ENCODE data around the gene SYNGR1. TPM values are rescaled to one million over a fixed set of nuclear protein-coding genes. Genes with fewer than 3 reads are reported as not detected.

SYNGR1 gene
- total RNA-seq, 1 donor = 6.5 TPM

- no peaks in the 10 kb centered on the region for H3K27me3 ChIP-seq (ENCODE audit: insufficient read depth, low read length)
- H3K4me1 ChIP-seq (ENCODE audit: insufficient read depth, low read length) = peaks cover 46% of the 10 kb centered on the region
- no peaks in the 10 kb centered on the region for H3K9me3 ChIP-seq (ENCODE audit: low read depth, low read length)
- no peak overlapping the region for H3K4me3 ChIP-seq (ENCODE audit: low read length)
These were observed 65.1 kb downstream of the SYNGR1 start for GRCh38 chr22:39414886-39415285.

GRCh38 chr22:39415506-39415905, 65.7 kb downstream of the SYNGR1 start:
- peaks cover 41% of the 10 kb centered on the region for H3K4me1 ChIP-seq (ENCODE audit: insufficient read depth, low read length)
- no peak overlapping the region for H3K4me3 ChIP-seq (ENCODE audit: low read length)
- H3K9me3 ChIP-seq (ENCODE audit: low read depth, low read length) = no peaks in the 10 kb centered on the region
- no peaks in the 10 kb centered on the region for H3K27me3 ChIP-seq (ENCODE audit: insufficient read depth, low read length)

GRCh38 chr22:39416319-39416718, 66.5 kb downstream of the SYNGR1 start:
- H3K27me3 ChIP-seq (ENCODE audit: insufficient read depth, low read length) = no peaks in the 10 kb centered on the region
- H3K4me3 ChIP-seq (ENCODE audit: low read length) = no peak overlapping the region
- no peaks in the 10 kb centered on the region for H3K9me3 ChIP-seq (ENCODE audit: low read depth, low read length)
- H3K4me1 ChIP-seq (ENCODE audit: insufficient read depth, low read length) = peaks cover 34% of the 10 kb centered on the region

- Histone ChIP-seq H3K4me3 (ENCODE audit: low read length) (no peak overlapping the region), H3K9me3 (ENCODE audit: low read depth, low read length) (no peaks in the 10 kb centered on the region), H3K27me3 (ENCODE audit: insufficient read depth, low read length) (no peaks in the 10 kb centered on the region), H3K4me1 (ENCODE audit: insufficient read depth, low read length) (peaks cover 23% of the 10 kb centered on the region)
These were observed 67.8 kb downstream of the SYNGR1 start for GRCh38 chr22:39417641-39418040.

- Histone ChIP-seq H3K9me3 (ENCODE audit: low read depth, low read length) (no peaks in the 10 kb centered on the region), H3K27me3 (ENCODE audit: insufficient read depth, low read length) (no peaks in the 10 kb centered on the region), H3K4me1 (ENCODE audit: insufficient read depth, low read length) (peaks cover 13% of the 10 kb centered on the region), H3K4me3 (ENCODE audit: low read length) (no peak overlapping the region)
These were observed 68.9 kb downstream of the SYNGR1 start for GRCh38 chr22:39418696-39419095.

- H3K9me3 ChIP-seq (ENCODE audit: low read depth, low read length) = no peaks in the 10 kb centered on the region
- H3K4me1 ChIP-seq (ENCODE audit: insufficient read depth, low read length) = peaks cover 9% of the 10 kb centered on the region
- H3K4me3 ChIP-seq (ENCODE audit: low read length) = no peak overlapping the region
- no peaks in the 10 kb centered on the region for H3K27me3 ChIP-seq (ENCODE audit: insufficient read depth, low read length)
These were observed 69.3 kb downstream of the SYNGR1 start for GRCh38 chr22:39419096-39419495.

GRCh38 chr22:39419911-39420310, 70.1 kb downstream of the SYNGR1 start:
- Histone ChIP-seq H3K9me3 (ENCODE audit: low read depth, low read length) (no peaks in the 10 kb centered on the region), H3K4me1 (ENCODE audit: insufficient read depth, low read length) (peaks cover under 1% of the 10 kb centered on the region), H3K4me3 (ENCODE audit: low read length) (no peak overlapping the region), H3K27me3 (ENCODE audit: insufficient read depth, low read length) (no peaks in the 10 kb centered on the region)

- Histone ChIP-seq H3K4me3 (ENCODE audit: low read length) (no peak overlapping the region), H3K4me1 (ENCODE audit: insufficient read depth, low read length) (no peaks in the 10 kb centered on the region), H3K27me3 (ENCODE audit: insufficient read depth, low read length) (no peaks in the 10 kb centered on the region), H3K9me3 (ENCODE audit: low read depth, low read length) (no peaks in the 10 kb centered on the region)
These were observed 71.9 kb downstream of the SYNGR1 start for GRCh38 chr22:39421691-39422090.

GRCh38 chr22:39422101-39422500, 72.3 kb downstream of the SYNGR1 start:
- H3K9me3 ChIP-seq (ENCODE audit: low read depth, low read length) = no peaks in the 10 kb centered on the region
- no peaks in the 10 kb centered on the region for H3K4me1 ChIP-seq (ENCODE audit: insufficient read depth, low read length)
- H3K4me3 ChIP-seq (ENCODE audit: low read length) = no peak overlapping the region
- no peaks in the 10 kb centered on the region for H3K27me3 ChIP-seq (ENCODE audit: insufficient read depth, low read length)

GRCh38 chr22:39422721-39423120, 72.9 kb downstream of the SYNGR1 start:
- Histone ChIP-seq H3K9me3 (ENCODE audit: low read depth, low read length) (no peaks in the 10 kb centered on the region), H3K4me3 (ENCODE audit: low read length) (no peak overlapping the region), H3K4me1 (ENCODE audit: insufficient read depth, low read length) (no peaks in the 10 kb centered on the region), H3K27me3 (ENCODE audit: insufficient read depth, low read length) (no peaks in the 10 kb centered on the region)

- no peak overlapping the region for H3K4me3 ChIP-seq (ENCODE audit: low read length)
- H3K4me1 ChIP-seq (ENCODE audit: insufficient read depth, low read length) = no peaks in the 10 kb centered on the region
- no peaks in the 10 kb centered on the region for H3K27me3 ChIP-seq (ENCODE audit: insufficient read depth, low read length)
- H3K9me3 ChIP-seq (ENCODE audit: low read depth, low read length) = no peaks in the 10 kb centered on the region
These were observed 74.2 kb downstream of the SYNGR1 start for GRCh38 chr22:39423976-39424375.

- Histone ChIP-seq H3K4me3 (ENCODE audit: low read length) (no peak overlapping the region), H3K4me1 (ENCODE audit: insufficient read depth, low read length) (no peaks in the 10 kb centered on the region), H3K9me3 (ENCODE audit: low read depth, low read length) (no peaks in the 10 kb centered on the region), H3K27me3 (ENCODE audit: insufficient read depth, low read length) (no peaks in the 10 kb centered on the region)
These were observed 76.7 kb downstream of the SYNGR1 start for GRCh38 chr22:39426380-39427043.

- Histone ChIP-seq H3K4me3 (ENCODE audit: low read length) (no peak overlapping the region), H3K4me1 (ENCODE audit: insufficient read depth, low read length) (no peaks in the 10 kb centered on the region), H3K27me3 (ENCODE audit: insufficient read depth, low read length) (no peaks in the 10 kb centered on the region), H3K9me3 (ENCODE audit: low read depth, low read length) (no peaks in the 10 kb centered on the region)
These were observed 78.2 kb downstream of the SYNGR1 start for GRCh38 chr22:39427751-39428596.

GRCh38 chr22:39428597-39429071, 78.8 kb downstream of the SYNGR1 start:
- Histone ChIP-seq H3K4me1 (ENCODE audit: insufficient read depth, low read length) (no peaks in the 10 kb centered on the region), H3K27me3 (ENCODE audit: insufficient read depth, low read length) (no peaks in the 10 kb centered on the region), H3K4me3 (ENCODE audit: low read length) (no peak overlapping the region), H3K9me3 (ENCODE audit: low read depth, low read length) (no peaks in the 10 kb centered on the region)

GRCh38 chr22:39429186-39429585, 79.4 kb downstream of the SYNGR1 start:
- Histone ChIP-seq H3K4me1 (ENCODE audit: insufficient read depth, low read length) (no peaks in the 10 kb centered on the region), H3K4me3 (ENCODE audit: low read length) (no peak overlapping the region), H3K27me3 (ENCODE audit: insufficient read depth, low read length) (no peaks in the 10 kb centered on the region), H3K9me3 (ENCODE audit: low read depth, low read length) (no peaks in the 10 kb centered on the region)
